Muscle layer of duodenum (tissue), 2 donors: ENCODE measurements around the gene HSPG2.
"Not testable (repeated sequence)": the region's sequence is repeated elsewhere in the genome, so short reads cannot be mapped to it uniquely, and the experiment has no call there.

Experiments
- H3K27ac ChIP-seq: one replicate; pipeline ENCODE4 v1.7.0; 2013; ENCODE audit warnings: mild to moderate bottlenecking, low read length
- H3K27me3 ChIP-seq: one replicate; pipeline ENCODE4 v1.7.0; 2013; ENCODE audit warnings: low read depth, mild to moderate bottlenecking, control low read depth, low read length
- H3K36me3 ChIP-seq, 2 donors: one replicate each; pipeline ENCODE4 v1.7.0; 2013; ENCODE audit warnings: low read length in 2 of 2, control low read depth in 1 of 2, mild to moderate bottlenecking in 1 of 2; ENCODE audit not compliant: insufficient read depth in 2 of 2, control insufficient read depth in 1 of 2
- H3K4me1 ChIP-seq, 2 donors: one replicate each; pipeline ENCODE4 v1.7.0; 2013; ENCODE audit warnings: low read length in 2 of 2, mild to moderate bottlenecking in 2 of 2, control low read depth in 1 of 2, moderate library complexity in 1 of 2; ENCODE audit not compliant: insufficient read depth in 2 of 2, control insufficient read depth in 1 of 2
- H3K4me3 ChIP-seq, 2 donors: one replicate each; pipeline ENCODE4 v1.7.0; 2013; ENCODE audit warnings: low read length in 2 of 2, low read depth in 1 of 2, mild to moderate bottlenecking in 1 of 2
- H3K9me3 ChIP-seq, 2 donors: one replicate each; pipeline ENCODE4 v1.7.0; 2013; ENCODE audit warnings: low read length in 2 of 2, control low read depth in 1 of 2, mild to moderate bottlenecking in 1 of 2; ENCODE audit not compliant: control insufficient read depth in 1 of 2
- donor health status: healthy.

The HSPG2 gene

DNA sequence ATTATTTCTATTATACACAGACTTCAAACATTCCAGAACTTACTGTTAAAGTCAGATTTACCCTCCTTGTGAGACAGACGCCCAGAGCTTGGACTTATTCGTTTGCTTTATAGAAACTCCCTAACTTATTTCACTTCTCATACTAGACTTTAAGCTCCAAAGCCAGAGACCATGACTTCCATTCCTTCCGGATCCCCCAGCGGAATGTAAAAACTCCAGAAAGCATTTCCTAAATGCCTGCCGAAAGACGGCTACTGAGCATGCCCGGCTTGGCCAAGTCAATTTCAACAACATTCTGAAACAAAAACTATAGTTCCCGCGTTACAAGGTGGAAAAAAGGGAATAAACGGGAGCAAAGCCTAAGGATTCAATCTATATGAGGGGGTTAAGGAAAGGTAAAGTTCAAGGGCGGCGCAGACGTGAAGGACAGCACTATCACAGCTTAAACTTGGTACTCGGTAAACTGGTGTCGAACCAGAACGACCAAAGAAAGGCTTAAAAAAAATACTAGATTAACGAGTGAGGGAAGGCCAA is 155.2 kb downstream of the HSPG2 start:
- H3K9me3 ChIP-seq, result no peaks in the 10 kb centered on the region
- peaks cover 3 to 9% of the 10 kb centered on the region in 2 donors for H3K4me1 ChIP-seq
- peak overlapping the region; percentile 95 for H3K27ac ChIP-seq

DNA sequence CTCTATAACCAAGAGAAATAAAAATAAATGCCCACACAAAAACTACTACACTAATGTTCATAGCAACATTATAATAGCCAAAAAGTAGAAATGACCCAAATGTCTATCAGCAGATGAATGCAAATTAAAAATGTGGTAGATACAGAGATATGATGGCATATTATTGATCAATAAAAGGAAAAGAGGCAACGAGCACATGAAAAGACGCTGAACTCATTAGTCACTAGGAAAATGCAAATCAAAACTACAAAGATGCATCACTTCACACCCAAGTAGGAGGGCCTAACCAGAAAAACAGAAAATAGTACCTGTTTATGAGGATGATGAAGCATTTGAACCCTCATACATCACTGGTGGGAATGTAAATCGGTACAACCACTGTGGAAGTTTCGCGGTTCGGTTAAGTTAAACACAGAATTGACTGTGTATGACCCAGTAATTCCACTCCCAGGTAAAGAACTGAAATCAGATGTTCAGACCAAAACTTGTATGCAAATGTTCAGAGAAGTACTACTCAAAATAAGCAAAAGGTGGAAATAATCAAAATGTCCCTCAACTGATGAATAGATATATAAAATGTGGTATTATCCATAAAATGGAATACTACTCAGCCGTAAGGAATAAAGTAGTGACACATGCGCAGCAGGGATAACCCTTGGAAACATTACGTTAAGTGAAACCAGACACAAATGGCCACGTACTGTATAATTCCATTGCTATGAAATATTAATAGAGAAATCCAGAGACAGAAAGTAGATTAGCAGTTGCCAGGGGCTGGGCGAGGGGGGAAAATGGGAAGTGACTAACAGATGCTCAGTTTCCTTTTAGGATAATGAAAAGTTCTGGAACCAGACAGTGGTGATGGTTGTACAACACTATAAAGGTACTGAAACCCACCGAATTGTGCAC is 157.2 kb downstream of the HSPG2 start:
- H3K27me3 ChIP-seq, result no peaks in the 10 kb centered on the region
- no peaks in the 10 kb centered on the region for H3K9me3 ChIP-seq
- H3K4me1 ChIP-seq, result peaks cover 3 to 9% of the 10 kb centered on the region in 2 donors
- no peak overlapping the region for H3K4me3 ChIP-seq
- H3K36me3 ChIP-seq, result peaks cover 0 to 4% of the 10 kb centered on the region in 2 donors
- H3K27ac ChIP-seq, result no peak overlapping the region

More for the DNA sequence above, 155.2 kb downstream of the HSPG2 start:
- H3K4me3 ChIP-seq, result peak overlapping the region; percentile 90 to 100
- no peaks in the 10 kb centered on the region for H3K27me3 ChIP-seq
- H3K36me3 ChIP-seq, result peaks cover 0 to 4% of the 10 kb centered on the region in 2 donors

DNA sequence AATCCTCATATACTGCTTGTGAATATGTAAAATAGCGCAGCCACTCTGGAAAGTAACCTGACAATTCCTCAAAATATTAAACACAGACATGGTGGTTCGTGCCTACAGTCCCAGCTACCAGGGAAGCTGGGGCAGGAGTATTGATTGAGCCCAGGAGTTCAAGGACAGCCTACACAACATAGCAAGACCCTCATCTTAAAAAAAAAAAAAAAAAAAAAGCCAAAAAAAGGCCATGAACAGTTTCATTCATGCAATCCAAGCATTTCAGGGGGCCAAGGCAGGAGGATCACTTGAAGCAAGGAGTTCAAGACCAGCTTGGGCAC is 158.7 kb downstream of the HSPG2 start:
- Histone ChIP-seq H3K4me1 (peaks cover 3 to 9% of the 10 kb centered on the region in 2 donors), H3K27me3 (no peaks in the 10 kb centered on the region), H3K27ac (no peak overlapping the region), H3K9me3 (no peaks in the 10 kb centered on the region), H3K36me3 (peaks cover 0 to 4% of the 10 kb centered on the region in 2 donors), H3K4me3 (no peak overlapping the region)

DNA sequence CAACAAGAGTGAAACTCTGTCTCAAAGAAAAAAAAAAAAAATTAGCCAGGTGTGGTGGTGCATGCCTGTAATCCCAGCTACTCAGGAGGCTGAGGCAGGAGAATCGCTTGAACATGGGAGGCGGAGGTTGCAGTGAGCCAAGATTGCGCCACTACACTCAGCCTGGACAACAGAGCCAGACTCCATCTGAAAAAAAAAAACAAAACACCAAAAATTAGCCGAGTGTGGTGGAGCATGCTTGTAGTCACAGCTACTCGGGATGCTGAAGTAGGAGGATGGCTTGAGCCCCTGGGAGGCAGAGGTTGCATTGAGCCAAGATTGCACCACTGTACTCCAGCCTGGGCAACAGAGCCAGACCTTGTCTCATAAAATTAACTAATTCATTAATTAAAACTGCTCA is 160.2 kb downstream of the HSPG2 start:
- not testable (repeated sequence) for H3K27me3 ChIP-seq, H3K4me1 ChIP-seq, H3K9me3 ChIP-seq, H3K27ac ChIP-seq, H3K4me3 ChIP-seq, H3K36me3 ChIP-seq

DNA sequence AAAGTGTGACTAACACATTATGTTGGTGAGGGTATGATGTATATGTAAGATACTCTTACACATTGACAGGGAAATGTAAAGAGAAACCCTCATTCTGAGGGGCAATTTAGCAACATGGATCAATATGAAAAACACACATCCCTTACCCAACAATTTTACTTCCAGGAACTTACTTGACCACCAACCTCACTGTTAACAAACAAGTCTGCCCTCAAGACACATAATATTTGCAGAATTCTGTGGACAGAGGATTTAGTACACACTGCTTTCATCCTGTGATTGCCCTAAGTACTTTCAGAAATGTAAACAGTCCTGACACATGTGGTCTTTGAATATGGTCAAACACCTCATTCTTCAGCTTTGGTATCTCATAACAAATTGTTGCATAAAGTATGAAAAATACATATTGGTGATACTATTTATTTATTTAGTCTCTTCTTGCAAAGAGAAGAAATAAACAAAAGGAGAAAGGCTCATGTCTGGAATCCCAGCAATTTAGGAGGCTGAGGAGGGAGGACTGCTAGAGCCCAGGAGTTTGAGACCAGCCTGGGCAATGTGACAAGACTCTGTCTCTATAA is 161.0 kb downstream of the HSPG2 start:
- H3K36me3 ChIP-seq, result no peaks in the 10 kb centered on the region
- H3K4me1 ChIP-seq, result peaks cover under 1 to 3% of the 10 kb centered on the region in 2 donors
- H3K27me3 ChIP-seq, result no peaks in the 10 kb centered on the region
- H3K9me3 ChIP-seq, result no peaks in the 10 kb centered on the region
- no peak overlapping the region for H3K27ac ChIP-seq
- H3K4me3 ChIP-seq, result no peak overlapping the region

DNA sequence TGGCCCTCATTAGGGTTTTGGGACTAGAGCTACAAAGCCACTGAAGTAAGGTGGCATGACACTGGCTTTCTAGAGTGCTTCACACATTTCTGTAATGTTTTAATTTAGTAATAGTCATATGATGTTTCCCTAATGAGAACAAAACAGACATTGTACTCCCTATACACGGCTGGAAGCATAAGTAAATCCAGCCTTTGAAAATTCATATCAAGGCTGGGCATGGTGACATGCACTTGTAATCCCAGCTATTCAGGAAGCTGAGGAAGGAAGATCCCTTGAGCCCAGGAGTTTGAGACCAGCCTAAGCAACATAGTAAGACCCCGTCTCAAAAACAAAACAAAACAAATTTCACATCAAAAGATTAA is 161.6 kb downstream of the HSPG2 start:
- H3K36me3 ChIP-seq, result no peaks in the 10 kb centered on the region
- H3K9me3 ChIP-seq, result no peaks in the 10 kb centered on the region
- H3K4me3 ChIP-seq, result no peak overlapping the region
- peaks cover 0 to 3% of the 10 kb centered on the region in 2 donors for H3K4me1 ChIP-seq
- H3K27me3 ChIP-seq, result no peaks in the 10 kb centered on the region
- no peak overlapping the region for H3K27ac ChIP-seq

DNA sequence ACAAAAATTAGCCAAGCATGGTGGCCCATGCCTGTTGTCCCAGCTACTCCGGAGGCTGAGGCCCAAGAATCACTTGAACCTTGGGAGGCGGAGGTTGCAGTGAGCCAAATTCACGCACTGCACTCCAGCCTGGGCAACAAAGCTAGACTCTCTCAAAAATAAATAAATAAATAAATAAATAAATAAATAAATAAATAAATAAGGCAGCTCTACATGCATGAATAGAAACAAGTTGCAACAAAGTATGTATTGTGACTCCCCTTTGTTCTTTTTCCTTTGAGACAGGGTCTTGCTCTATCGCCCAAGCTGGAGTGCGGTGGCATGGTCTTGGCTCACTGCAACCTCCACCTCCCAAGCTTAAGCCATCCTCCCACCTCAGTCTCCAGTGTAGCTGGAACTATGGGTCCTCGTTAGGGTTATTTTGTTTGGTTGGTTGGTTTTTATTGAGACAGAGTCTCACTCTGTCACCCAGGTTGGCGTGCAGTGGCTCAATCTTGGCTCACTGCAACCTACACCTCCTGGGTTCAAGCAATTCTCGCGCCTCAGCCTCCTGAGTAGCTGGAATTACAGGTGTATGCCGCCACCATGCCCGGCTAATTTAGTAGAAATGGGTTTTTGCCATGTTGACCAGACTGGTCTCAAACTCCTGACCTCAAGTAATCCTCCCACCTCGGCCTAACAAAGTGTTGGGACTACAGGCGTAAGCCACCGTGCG is 162.1 kb downstream of the HSPG2 start:
- no peak overlapping the region for H3K27ac ChIP-seq
- peaks cover 0 to 3% of the 10 kb centered on the region in 2 donors for H3K4me1 ChIP-seq
- H3K9me3 ChIP-seq, result no peaks in the 10 kb centered on the region
- no peaks in the 10 kb centered on the region for H3K36me3 ChIP-seq
- H3K27me3 ChIP-seq, result no peaks in the 10 kb centered on the region
- no peak overlapping the region for H3K4me3 ChIP-seq

DNA sequence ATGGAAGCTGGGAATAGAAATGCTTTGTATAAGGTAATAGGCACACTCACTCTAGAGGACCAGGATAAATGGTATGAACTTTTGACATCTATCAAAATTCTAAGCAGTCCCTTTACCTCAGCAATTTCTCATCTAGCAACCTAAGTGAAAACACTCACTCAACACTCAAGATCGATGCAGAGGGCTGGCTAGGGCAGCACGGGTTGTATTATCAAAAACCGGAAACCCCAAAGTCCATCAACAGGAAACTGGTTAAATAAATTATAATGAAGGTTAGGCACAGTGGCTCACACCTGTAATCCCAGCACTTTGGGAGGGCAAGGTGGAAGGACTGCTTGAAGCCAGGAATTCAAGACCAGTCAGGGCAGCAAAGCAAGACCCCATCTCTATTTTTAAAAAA is 163.5 kb downstream of the HSPG2 start:
- H3K9me3 ChIP-seq, result no peaks in the 10 kb centered on the region
- H3K27ac ChIP-seq, result no peak overlapping the region
- H3K36me3 ChIP-seq, result no peaks in the 10 kb centered on the region
- no peaks in the 10 kb centered on the region for H3K4me1 ChIP-seq
- no peaks in the 10 kb centered on the region for H3K27me3 ChIP-seq
- H3K4me3 ChIP-seq, result no peak overlapping the region
